GM19240 (cell line): ENCODE data around the gene ANKFN1.

Experiments
- DNase-seq: peaks from one replicate; pipeline ENCODE4 v3.0.0; 2011; ENCODE audit warnings: low spot score; ENCODE audit not compliant: insufficient read length

The ANKFN1 gene

DNA sequence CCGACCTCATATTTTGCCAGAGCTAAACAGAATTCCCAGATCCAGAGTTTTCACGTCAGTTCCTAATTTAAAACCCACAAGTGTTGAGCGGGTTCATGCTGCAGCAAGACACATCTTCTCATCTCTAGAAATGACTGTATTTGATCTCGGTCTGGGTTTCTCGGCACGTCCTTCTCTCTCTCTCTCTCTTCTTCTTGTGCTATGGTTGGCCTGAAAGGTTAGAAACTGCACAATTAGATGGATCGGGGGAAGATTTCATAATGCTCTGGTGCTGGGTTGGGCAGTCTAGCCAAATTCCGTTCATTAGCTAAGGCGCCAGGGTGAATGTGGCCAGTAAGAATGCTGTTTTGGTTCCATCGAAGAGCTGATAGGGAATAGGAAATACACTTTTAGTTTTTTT, 281.3 kb downstream of the ANKFN1 start:
- DNase-seq: no peak

DNA sequence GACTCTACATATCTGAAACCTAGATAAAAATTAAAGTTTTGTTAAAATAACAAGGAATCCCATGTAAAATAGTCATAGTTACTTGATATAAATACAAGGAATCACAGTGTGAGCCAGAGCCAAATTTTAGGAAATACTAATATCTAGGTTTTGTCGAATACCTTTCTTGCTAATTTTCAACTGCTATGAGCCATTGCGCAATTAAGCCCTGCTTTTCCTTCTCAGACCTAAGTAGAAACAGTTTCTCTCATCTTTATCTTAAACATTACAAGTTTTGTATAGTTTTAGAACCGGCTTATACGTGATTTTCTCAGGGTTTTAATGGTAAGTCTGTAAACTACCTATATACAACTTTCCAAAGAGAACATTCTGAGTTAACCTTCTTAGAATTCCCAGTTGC, 282.9 kb downstream of the ANKFN1 start:
- DNase-seq: no peak

DNA sequence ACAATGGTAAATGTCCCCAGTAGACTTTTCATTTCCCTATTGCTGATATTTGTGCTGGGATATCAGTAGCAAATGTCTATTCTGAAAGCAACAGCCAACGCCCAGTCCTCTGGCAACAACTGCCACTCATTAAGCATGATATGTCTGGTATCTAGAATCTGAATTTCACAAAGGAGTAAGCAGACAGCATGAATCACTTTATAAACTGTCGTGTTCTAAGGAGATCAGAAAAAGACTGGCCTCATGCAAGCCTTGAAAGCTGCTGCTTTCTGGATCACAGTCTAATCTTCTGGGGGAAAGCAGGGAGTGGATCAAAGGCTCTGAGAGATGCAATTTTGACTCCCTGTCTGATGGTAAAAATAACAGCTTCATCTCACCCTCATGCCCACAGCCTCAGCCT, 287.1 kb downstream of the ANKFN1 start:
- DNase-seq: no peak

DNA sequence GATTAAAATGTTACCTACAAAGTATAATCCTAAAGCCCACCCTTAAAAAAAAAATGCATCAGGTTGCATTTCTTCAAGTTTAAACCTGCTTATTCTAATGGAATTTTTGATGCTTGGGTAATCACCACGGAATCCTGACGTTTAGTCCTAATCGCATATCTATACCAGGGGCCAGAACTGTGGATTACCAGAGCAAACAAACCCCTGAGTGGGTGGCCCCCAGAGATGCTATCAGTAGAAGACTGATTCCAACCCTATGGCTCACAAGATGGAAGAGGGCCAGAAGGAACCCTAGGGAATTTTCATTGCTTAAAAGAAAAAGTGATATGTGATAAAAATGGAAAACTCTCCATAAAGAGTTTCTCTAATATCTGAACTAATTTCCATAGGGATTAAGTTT, 288.0 kb downstream of the ANKFN1 start:
- DNase-seq: no peak

DNA sequence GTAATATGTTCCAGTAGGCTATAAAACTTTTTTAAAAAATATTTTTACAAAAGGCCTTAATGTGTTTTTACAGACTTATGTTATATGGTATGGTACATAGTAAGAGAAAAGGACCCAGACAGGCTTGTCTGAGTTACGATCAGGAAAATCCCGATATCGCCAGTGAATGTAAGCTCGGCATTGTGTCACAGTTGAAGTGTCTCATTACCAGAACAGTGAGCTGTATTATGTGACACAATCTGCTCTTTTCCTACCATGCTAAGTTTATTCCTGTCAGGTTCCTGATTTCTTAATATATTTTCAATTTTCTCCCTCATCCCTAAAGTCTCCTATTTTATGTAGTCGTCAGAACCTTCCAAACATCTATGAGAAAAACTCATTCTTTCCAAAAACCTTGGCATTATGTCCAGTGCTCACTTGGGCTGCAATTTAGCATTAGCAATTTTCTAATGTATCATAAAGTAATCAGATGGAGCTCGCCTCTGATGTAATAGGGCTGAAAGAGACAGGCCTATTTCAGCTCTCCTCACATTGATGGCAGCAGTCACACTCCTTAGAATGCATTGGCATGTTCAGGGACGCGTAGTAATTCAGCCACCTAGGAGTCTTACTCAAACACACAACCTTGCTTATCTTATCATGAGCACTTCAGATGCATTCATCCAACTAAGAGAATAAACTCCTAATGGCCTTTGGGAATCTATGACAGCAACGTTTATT, 292.6 kb downstream of the ANKFN1 start:
- DNase-seq: no peak

DNA sequence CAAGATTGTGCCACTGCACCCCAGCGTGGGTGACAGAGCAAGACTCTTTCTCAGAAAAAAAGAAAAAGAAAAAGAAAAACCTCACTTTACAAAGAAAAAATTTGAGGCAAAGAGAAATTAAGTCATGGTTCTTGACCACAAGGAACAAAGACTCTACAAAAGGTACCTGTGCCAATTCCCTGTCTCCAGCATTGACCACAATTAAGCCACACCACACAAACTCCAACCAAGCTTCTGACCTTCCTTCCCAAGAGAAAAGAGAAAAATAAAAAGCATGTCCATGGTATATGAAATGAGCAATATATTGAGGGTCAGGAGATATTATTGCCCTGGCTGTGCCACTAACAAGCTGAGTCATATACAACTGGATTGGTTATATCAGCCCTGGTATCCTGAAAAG, 293.9 kb downstream of the ANKFN1 start:
- DNase-seq: no peak

DNA sequence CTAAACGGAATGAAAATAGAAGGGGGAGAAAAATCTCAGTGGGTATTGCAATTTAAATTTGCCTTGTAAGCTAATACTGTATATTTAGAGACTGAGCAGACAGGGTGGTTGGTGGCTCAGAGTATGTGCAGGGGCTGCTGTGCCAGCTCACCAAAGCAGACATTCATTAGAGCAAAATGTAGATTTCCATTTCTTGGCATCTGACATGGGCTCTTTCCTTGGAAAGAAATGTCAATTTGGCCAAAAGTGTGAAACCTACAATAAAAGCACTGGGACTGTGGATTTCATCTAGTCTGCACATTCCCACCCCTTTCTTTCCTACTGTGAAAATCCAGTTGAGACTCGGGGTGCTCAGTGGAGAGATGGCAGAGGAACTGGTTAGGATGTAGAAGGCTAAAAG, 295.1 kb downstream of the ANKFN1 start:
- DNase-seq: no peak

DNA sequence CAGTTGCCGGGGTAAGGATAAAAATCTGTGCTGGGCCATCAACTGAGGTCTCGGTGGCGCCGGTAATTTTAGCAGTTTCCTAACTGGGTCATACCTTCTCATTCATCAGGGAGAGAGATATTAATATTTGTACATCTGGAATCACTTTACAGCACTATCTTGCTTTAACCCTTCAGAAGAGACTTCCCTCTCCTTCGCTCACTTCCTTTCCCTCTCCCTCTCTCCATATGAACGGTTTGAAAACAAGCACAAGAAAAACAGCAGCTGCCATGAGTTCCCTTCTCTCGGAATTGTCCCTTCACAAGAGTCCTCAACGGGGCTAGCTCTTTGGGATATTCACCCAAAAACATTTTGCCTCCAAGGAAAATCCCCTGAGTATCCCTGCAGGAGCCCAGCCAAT, 295.9 kb downstream of the ANKFN1 start:
- no peak for DNase-seq

DNA sequence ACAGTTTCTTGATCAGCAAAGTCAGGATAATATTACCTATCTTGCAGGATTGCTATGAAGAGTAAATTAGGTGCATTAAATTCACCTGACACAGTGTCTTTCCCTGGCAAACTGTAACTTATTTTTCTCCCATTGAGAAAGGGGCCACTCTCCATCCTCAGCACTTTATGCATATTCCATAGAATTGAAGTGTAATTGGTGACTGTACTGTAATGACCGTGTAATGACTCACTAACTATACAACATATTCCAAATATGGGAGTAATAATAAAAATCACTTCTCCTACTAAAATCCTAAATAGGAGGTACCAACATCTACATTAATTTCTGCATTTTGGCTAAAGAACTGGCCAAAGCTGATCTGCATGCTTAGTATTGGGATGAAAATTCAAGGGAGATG, 298.4 kb downstream of the ANKFN1 start:
- DNase-seq: no peak

DNA sequence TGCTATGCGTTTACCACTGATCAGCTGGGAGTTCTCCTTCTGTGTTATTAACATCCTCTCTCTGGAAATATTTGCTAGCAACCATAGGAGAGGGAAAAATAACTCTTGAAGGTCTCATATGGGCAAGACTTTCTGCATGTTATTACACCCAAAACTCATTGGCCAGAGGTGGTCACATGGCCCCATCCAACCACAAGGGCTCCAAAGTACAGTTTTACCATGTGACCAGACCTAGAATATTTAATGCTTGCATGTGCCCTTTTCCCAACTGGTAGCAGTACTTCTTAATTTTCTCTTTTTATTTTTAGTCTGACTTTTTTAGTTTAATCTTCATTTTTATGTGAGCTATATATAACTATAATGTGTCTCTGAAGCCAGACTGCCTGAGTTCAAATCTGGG, 299.2 kb downstream of the ANKFN1 start:
- DNase-seq: no peak

DNA sequence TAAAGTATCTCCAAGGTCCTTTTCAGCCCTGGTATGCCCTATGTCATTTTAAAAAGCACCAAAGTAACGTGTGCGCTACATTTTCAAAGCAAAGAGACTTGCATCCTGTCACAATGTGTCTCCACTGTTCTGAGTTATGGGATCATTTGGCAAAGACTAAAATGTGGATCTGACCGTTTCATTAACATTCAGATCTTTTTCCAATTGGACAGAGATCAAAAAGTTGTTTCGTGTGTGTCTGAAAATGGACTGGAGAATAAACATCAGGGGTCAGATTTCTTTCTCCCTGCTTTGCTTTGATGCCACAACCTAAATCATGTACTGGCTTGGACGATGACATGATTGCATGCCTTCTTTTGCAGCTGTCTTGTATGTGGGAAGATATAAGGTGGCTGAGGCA, 304.2 kb downstream of the ANKFN1 start:
- DNase-seq: no peak

DNA sequence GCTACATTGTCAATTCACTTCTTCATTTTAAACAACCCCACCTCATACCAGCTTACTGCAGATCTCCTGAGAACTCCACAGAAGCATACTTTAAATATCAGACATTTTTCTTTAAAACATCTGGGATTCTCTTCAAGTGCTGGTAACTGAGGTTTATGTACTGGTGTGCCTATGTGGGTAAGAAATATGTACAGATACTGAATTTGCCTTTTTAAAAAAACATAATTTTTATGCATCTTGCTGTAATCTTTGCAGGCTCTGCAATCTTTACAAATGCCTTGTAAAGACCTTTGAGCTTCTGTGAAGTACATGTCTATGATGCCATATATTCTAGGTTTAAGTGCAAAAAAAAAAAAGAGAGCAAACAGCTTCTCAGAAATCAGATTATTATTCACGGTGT, 312.6 kb downstream of the ANKFN1 start:
- DNase-seq: no peak

DNA sequence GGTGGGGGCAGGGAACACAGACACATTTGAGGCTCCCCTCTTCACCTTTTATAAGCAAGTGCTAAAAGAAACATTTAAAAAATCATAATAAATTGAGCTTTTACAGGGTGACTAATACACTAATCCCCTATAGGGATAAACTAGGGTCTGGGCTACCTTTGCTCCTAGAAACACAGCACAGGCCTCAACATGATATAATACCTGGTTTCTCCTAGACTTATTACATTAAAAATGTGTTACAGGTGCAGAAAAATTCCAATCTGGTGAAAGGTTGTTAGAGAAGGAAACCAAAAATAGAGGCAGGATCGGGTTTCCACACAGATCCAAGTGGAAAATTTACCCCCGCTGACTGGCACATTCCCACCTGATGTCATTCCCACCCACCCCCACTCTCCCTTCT, 315.6 kb downstream of the ANKFN1 start:
- DNase-seq: no peak

DNA sequence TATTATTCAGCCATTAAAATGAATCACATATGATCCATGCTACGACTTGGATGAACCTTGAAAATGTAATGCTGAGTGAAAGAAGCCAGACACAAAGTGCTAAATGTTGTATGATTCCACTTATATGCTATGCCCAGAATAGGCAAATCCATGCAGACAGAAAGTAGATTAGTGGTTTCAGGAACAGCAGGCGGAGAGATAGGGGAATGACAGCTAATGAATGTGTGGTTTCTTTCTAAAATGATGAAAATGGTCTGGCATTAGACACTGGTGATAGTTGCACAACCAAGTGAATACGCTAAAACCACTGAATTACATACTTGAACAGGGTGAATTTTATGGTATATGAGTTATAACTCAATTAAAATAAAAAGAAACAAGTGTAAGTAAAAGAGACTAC, 318.4 kb downstream of the ANKFN1 start:
- DNase-seq: no peak

DNA sequence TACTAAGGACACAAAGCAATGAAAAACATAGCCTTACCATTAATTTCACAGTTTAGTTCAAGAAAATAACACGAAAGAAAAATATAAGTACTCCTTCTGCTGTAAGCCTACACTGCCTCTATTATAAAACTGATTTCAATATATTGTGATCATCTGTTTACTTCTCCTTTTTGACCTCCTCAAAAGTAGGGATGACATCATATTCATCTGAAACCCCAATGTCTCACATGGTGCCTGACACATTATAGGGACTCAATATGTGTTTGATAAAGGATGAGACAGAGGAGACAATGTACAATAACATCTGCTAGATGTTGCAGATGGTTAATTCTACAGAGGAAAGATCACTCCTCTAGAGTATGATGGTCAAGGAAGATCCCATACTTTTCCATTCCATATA, 321.8 kb downstream of the ANKFN1 start:
- DNase-seq: no peak

DNA sequence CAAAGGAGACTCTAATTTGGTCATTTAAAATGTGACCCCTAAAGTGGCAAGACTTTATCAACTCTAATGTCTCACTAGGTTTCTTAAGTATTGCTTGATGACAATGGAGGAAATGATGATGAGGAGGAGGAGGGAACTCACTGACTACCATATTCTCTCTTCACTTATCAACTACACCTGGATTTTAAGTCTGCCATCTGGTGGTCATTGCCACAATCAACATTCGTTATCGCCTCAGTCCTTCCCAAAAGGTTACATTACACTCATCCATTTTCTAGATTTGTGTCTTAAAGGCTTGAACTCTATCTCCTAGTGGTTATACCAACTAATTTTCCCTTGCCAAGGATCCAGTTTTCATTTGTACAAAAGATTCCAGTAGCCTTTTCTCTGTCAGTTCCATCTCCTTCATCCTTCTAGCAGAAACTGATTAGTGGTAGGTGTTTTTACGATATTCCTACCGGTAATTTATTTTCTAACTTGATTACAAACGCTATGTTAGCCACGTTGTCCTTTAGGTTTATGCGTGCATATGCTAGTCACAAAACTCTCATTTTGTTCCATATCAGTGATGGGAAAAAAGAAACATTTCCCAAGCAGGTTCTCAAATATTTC, 325.7 kb downstream of the ANKFN1 start:
- no peak for DNase-seq

DNA sequence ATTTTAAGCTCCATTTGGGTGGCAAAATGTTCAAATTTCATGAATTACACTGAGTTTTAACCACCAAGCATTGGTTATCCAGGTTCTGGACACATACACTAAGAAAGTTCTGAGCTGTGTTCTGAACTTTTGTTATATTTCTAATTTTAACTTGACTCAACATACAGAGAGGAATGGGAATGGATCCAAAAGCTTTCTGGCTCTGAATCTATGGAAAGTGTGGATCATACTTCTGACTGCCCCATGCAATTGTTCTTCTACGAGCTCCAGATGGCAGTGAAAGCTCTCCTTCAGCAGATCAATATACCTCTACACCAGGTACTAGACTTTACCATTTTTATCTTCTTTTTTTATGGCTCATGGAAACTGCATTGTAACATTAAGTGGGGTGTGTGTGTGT, 327.2 kb downstream of the ANKFN1 start:
- no peak for DNase-seq

DNA sequence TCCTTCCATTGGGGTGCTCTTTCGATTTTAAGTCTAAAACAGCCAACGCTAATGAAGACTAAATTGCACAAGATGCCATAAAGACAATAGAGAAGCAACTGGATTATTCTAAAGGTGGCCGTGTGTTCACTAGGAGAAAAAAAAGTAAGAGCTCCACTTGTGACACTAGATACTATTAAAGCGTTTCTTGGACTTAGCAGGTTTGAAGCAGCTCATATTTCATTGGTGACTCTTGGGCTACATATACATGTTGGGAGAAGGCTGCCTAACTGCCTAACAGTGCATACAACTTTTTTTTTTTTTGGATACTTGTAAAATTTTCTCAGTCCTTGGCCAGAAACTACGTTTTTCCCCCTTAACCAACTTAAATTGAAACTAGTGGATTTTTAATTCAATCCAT, 328.4 kb downstream of the ANKFN1 start:
- DNase-seq: no peak

DNA sequence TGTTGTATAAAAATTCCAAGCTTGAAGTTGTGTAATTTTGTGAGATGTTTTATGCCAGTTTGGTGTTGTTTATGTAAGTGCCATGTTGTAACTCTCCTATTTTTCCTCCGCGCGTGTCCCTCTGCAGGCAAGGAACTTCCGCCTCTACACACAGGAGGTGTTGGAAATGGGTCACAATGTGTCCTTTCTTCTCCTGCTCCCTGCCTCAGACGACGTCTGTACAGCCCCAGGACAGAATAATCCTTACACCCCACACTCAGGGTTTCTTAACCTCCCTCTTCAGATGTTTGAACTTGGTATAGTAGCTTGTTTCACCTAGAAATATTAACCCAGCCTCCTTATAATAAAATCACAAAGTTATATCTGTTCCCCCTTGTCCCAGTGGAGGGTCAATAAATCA, 329.0 kb downstream of the ANKFN1 start:
- DNase-seq: no peak

DNA sequence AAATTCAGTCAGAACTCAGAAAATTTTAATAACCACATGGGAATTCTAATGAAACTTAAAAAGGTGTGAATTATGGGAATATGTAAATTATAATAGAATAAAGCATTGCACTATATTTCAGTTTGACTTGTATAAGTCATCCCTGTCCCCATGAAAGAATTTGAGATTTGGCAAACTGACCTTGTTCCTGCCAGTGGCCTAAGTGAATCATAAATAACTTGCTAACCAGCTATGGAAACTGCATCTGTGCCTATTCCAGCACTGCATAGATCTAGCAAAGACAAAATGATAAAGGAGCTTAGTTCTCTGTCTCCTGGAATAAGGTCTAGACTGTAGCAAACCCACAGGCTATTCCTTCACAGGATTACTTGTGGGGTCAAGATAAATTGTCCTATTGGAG, 333.5 kb downstream of the ANKFN1 start:
- no peak for DNase-seq

DNA sequence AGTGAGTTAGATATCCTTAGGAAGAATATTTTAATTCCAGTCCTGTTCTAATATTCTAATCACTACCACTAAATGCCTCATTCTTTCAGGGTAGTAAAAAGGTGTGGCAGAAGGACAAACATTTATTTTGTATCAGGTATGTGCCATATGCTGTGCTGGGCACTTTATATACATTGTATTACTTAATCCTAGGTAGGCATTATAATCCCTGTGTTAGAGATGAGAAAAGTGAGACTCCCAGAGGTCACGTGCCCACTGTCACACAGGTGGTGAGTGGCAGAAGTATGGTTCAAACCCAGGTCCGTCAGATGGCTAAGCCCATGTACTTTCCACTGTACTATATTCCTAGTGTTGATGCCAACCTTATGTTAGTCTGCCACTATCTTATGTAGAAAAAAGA, 335.5 kb downstream of the ANKFN1 start:
- no peak for DNase-seq

DNA sequence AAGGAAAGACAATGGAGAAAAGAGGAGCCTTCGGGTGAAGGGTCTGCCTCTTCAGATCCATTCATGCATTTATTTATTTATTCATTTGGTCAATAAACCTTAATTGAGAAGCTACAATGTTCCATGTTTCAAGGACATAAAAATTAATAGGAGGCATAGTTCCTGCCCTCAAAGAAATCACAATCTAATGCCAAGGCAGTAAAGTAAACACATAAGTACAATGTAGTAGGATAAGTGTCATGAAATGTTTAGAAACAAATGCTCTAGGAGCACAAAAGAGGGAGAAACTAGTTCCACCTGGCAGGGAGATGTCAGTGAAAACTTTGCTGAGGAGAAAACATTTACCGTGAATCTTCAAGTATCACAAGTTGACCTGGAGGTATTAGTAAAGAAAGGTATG, 336.7 kb downstream of the ANKFN1 start:
- DNase-seq: no peak

DNA sequence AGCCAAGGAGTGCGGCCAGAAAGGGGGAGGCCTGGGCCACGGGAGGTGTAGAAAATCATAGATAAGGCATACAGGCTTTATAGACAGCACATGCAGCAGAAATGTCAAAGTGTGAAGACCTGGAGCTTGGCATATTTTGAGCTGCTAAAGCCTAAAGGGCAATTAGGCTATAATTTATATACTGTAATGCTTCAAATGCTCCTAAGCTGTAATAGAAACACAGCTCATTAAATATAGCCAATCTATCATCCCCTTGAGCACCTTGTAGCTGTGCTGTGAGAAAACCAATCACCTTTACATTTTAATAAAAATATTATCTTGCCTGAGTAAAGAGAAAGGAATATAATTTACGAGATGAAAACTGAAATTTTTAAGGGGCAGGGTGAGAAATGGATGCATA, 342.3 kb downstream of the ANKFN1 start:
- DNase-seq: no peak

DNA sequence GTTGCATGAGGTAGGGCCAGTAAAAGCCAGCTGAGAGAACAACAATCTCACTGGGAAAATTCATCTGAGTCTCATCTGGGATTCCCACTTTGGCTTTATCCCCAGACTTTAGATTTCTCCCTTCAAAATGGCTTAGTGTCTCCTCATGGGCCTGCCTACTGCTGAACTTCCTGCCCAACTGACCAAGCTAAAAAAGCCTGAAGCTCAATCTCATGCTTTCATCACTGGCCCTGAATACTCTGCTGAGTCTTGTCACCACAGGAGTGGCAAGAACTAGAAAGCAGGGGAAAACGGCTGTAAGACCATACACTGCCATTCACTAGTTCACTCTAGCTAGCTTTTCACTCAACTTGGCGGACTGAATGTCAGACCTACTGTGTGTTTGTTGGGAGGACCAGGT, 343.9 kb downstream of the ANKFN1 start:
- no peak for DNase-seq
